AG09319 (cell line): ENCODE data around the gene MTCP1.

Experiments
- DNase-seq: peaks from one replicate; pipeline ENCODE4 v3.0.0-alpha.2; 2010; ENCODE audit warnings: low read depth; ENCODE audit errors: extremely low read depth
- TF ChIP-seq, protein P1 (sequence below): IDR thresholded peaks from 2 replicates; pipeline ENCODE4 v1.5.1; 2011; ENCODE audit warnings: low read depth, mild to moderate bottlenecking, inconsistent platforms, low read length, moderate library complexity

MTCP1 gene, protein sequence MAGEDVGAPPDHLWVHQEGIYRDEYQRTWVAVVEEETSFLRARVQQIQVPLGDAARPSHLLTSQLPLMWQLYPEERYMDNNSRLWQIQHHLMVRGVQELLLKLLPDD

DNA sequence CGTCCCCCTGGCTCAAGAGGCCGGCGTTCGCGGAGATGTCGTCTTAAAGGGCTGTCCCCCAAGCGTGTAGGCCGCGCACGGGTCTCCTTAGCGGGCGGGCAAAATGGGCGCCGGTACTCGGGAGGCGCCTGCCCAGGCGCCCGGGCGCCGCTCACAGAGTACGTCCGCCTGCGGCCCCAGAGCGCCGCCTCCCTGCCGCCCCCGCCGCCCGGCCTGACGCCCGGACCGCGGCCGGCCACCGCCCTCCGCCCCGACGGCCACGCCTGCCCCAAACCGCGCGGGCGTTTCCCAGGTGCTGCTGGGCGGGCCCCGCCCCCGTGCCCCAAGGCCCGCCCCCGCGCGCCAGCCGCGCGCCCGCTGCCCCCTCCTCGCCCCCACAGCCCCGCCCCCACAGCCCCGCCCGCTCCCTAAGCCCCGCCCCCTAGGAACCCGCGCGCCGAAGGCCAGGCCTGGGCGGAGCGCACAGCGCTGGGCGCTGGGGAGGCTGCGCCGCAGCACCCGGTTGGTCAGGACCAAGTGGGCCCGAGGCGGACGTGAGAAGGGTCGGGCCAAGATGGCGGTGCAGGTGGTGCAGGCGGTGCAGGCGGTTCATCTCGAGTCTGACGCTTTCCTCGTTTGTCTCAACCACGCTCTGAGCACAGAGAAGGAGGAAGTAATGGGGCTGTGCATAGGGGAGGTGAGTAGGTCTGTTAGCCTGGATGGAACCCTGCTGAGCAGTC, at the start of gene MTCP1, which contains the start of the genes BRCC3 and CMC4:
MTCP1 (minus strand) TSS at position 162 of the 719 bp plus-strand sequence. CDS start 5,126 bp downstream, outside the sequence.
BRCC3 (plus strand) TSS at position 534 of the 719 bp plus-strand sequence; CDS start at position 554, 20 bp downstream.
CMC4 (minus strand) TSS at position 162 of the 719 bp plus-strand sequence. CDS start 7,113 bp downstream, outside the sequence.
- peak; percentile 48 for DNase-seq
- TF ChIP-seq, protein P1, sequence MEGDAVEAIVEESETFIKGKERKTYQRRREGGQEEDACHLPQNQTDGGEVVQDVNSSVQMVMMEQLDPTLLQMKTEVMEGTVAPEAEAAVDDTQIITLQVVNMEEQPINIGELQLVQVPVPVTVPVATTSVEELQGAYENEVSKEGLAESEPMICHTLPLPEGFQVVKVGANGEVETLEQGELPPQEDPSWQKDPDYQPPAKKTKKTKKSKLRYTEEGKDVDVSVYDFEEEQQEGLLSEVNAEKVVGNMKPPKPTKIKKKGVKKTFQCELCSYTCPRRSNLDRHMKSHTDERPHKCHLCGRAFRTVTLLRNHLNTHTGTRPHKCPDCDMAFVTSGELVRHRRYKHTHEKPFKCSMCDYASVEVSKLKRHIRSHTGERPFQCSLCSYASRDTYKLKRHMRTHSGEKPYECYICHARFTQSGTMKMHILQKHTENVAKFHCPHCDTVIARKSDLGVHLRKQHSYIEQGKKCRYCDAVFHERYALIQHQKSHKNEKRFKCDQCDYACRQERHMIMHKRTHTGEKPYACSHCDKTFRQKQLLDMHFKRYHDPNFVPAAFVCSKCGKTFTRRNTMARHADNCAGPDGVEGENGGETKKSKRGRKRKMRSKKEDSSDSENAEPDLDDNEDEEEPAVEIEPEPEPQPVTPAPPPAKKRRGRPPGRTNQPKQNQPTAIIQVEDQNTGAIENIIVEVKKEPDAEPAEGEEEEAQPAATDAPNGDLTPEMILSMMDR: no peak

DNA sequence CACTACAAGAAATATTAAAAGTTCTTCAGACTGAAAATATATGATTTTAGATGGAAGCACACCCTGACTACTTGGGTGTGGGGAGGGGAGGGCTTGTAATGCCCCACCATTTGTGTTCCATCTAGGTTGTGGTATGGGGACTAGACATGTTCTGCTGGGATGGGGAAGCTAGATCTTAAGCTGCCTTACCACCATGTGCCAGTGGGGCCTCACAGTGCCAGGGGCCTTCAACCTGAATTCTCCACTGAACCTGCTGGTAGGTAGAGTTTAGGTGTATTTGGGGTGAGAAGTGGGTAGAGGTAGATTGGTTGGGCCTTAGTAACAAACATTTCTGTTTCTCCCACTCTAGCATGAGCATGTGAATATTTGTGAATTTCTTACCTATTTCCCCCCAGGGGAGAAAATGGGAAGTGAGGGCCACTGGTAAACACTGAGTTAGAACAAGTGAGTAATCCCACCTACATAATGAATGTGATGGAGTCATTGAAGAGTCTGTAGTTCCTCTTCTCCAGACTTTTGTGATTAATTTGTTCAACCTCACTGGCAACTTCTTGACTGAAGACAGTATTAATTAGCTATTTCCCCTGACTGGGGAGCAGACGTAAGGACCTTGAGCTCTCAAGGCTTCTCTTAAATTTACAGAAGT, 44.4 kb upstream of the MTCP1 start:
- TF ChIP-seq, protein P1: no peak
- DNase-seq: no peak

DNA sequence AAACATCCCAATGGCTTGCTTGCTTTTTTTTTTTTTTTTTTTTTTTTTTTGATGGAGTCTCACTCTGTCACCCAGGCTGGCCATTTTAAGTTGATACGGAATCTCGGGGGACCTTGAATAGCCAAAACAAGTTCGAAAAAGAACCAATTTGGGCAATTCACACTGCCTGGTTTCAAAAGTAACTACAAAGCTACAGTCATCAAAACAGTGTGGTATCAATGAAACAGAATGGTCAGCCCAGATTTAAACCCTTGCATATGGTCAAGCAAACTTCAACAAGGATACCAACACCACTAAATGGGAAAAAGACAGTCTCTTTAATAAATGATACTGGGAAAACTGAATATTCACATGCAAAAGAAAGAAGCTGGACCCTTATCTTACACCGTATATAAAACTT, 42.2 kb upstream of the MTCP1 start:
- no peak for DNase-seq

DNA sequence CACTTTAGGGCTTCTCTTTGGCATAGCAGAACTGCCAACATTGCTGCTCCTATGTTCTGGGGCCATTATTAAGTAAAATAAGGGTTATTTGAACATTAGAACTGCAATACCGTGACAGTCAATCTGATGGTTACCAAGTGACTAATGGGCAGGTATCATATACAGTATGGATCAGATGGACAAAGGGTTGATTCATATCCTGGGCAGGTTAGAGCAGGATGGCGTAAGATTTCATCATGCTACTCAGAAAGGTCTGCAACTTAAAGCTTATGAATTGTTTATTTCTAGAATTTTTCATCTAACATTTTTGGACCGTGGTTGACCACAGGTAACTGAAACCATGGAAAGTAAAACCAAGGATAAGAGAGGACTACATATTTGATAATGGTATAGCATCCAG, 41.2 kb upstream of the MTCP1 start:
- no peak for DNase-seq
- TF ChIP-seq, protein P1: no peak

More for the DNA sequence above, 42.2 kb upstream of the MTCP1 start:
- TF ChIP-seq, protein P1: no peak

DNA sequence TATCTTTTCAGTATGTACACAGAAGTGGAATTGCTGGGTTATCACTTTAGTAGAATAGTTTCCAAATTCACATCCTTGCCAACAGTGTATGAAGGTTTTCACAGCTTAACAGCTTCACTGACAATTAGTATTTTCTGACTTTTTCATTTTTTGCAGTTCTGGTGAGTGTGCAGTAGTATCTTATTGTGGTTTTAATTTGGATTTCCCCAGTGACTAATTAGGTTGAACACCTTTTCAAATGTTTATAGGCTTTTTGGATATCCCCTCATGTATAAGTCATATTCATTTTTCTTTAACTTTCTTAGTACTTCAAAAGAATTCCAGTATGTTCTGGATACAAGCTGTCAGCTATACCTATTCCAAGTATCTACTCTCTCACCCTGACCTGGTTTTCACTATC, 37.5 kb upstream of the MTCP1 start:
- no peak for DNase-seq
- TF ChIP-seq, protein P1: no peak

DNA sequence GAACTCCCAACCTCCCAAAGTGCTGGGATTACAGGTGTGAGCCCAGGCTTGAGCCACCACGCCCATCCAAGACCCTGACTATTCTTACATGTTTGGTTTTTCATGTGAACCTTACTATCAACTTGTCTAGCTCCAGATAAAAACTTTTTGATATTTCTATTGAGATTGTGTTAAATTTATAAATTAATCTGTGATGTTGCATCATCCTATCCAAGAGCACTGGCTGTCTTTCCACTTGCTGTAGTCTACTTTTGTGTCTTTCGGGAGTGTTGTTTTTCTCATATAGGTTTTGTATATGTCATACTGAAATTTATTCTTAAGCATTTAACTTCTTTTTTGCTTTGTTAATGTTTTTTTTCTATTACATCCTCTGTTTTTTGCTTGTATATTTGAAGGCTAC, 35.0 kb upstream of the MTCP1 start:
- no peak for DNase-seq
- TF ChIP-seq, protein P1: no peak

DNA sequence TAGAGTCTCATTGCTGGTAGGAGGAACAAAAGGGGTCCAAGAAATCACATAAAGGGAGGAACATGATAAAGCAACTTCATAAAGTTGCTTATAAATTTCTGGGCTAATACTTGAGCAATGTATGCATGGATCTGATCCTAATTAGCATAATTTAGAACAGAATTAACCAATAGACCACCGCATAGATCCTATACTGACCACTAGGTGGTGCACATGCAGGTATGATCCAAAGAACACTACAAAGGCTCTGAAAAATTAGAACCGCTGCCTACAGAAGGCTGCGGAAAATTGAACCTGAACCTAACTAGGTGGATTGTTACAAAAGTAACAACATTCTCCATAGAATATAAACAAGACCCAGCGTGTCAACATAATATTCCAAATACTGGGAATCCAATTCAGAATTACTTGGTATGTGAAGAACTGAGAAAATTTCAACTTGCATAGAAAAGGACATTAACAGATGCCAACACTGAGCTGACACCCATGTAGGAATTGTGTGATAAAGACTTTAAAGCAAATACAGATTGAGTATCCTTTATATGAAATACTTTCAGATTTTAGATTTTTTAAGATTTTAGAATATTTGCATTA, 23.6 kb upstream of the MTCP1 start:
- TF ChIP-seq, protein P1: peak; percentile 58
- no peak for DNase-seq
